Loucy (cell line): ENCODE data around the gene PET100.

Experiments
- CTCF ChIP-seq: fragments of 200-600 bp; sonication (generic); conservative IDR thresholded peaks from 2 replicates; pipeline ENCODE4 v1.5.1; 2014; ENCODE audit warnings: mild to moderate bottlenecking, antibody characterized with exemption, low read length
- EZH2phosphoT487 ChIP-seq: fragments of 200-600 bp; IDR thresholded peaks from 2 replicates; pipeline ENCODE4 v1.6.1; 2018; ENCODE audit warnings: antibody characterized with exemption, mild to moderate bottlenecking, moderate library complexity, borderline replicate concordance

GRCh38 chr19:7629347-7630054 is at the start of gene PET100, which contains the start of gene XAB2:
- TF ChIP-seq EZH2phosphoT487 = no peak
- no peak for TF ChIP-seq CTCF
